HG03565 (cell line): ENCODE measurements around the gene TEX14.
"Not testable (repeated sequence)": the region's sequence is repeated elsewhere in the genome, so short reads cannot be mapped to it uniquely, and the experiment has no call there.

Source experiments
- ATAC-seq: cut with Tn5 transposase; IDR thresholded peaks from one replicate; pipeline ENCODE4 v1.9.1; 2021; ENCODE audit warnings: mild to moderate bottlenecking, moderate library complexity; ENCODE audit not compliant: unreplicated experiment

TEX14 gene

DNA sequence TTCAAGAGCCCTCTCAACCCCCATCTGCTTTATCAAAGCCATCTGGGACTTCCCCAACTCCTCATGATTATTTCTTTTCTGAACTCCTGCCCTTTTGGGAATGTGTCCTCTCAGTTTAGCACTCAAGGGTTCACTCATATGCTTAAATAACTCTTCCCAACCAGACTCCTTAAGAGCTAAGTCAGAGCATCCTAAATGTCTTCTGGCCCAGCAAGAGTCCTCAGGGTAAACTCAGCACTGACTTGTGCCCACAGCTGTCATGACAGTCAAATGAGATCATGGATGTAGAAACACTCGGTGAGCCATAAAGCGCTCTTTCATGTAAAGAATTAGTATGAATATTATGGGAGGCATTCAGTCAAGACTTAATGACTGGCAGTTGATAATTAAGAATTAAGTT, 85.9 kb downstream of the TEX14 start:
- no peak for ATAC-seq

DNA sequence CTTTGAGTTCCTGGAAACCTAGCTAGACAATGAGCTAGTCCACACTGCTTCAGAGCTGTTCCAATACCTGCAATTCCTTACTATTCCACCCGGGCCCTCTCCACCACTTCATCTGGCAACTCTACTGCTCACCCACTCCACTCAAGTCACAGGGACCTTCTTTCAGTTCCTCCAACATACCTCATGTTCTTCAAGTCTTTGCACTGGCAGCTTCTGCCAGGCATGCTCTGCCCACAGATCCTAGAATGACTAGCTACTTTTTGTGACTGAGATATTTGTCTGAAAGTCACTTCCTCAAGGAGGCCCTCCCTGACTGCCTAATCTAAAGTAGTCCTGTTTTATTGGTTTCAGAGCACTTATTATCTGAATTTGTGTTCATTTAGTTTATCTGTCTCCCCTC, 86.4 kb downstream of the TEX14 start:
- ATAC-seq, result no peak

DNA sequence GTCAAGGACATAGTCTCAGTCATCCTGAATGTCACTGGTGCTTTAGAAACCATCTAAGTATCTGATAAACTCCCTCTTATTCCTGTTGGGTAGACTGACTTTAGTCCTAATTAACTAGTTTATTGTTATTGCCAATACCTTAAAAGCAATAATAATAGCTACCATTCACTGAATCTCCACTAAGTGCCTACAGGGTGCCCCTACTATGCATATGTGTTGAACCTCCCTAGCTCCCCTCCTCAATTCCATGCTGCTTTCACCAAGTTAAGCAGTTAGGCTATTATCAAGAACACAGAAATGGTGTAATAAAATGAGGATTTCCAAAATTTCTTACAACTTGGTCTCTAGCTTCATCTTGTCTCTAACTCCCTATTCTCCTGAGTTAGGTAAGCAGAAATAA, 89.9 kb downstream of the TEX14 start:
- ATAC-seq, result no peak

DNA sequence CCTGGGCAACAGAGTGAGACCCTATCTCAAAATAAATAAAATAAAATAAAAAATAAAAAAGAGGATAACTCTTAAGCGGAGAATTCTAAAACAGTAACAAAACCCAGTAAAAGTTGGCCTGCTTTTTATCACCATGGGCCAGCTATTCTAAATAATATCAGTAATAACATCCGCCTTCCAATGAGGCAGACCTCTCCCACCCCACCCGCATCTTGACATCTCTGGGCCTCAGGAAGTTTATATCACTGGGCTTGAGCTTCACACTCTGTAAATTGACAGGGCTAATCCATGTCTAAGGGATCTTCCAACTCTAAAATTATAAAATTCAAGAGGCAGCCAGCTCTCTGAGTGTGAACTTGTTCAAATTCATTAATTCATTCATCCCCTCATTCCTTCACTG, 94.5 kb downstream of the TEX14 start:
- no peak for ATAC-seq

DNA sequence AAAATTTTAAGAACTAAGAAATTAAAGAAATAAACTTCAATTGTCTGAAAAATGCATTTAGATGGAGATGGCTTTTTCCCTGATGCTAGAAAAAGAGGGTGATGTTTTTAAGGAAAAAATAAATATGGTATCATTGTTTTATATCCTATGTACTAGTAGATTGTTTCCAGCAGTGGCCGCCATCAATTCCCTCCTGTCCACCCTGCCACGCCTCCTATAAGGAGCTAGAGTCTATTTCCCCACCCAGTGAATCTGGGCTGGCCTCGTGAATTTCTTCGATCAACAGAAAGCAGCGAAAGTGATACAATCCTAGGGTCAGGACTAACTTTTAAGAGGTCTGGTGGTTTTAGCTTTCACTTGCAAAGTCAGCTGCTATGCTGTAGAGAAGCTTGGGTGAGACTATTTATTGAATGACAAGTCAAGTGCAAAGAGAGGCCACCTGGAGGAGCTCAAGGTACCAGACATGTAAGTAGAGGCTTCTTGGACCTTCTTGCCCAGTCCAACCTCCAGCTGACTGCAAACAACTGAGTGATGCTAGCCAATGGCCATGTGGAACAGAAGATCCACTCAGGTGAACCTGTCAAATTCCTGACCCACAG, 96.6 kb downstream of the TEX14 start:
- no peak for ATAC-seq

DNA sequence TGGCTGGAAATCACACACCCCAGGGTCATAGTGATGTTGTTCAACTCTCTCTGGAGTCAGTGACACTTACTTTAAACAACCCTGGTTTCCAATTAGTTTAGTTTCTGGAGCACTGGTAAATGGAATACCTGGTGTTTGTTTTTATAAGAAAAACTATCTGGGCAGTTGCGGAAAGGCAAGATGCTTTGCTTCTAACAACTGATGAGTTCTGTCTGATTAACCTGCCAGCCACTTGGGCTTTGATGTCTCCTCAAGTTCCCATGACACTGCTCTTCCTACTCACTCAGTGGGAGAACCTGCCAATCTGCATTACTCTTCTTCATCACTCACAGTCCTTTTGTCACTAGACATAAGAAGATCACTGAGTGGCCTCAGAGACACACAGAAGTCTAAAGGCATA, 98.7 kb downstream of the TEX14 start:
- ATAC-seq, result no peak

DNA sequence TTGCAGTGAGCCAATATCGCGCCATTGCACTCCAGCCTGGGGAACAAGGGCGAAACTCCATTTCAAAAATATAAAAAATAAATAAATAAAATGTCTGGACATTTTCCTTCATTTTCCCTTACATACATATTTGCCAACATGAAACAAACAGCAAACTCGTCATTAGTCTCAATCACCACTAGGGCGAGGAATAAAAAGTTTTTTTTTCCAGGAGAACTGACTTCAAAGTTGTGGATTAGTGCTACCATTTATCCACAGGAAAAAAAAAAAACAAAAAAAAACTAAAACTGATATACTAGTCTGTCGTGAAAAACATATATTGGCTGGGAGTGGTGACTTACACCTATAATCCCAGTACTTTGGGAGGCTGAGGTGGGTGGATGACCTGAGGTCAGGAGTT, 100.4 kb downstream of the TEX14 start:
- ATAC-seq, result no peak

DNA sequence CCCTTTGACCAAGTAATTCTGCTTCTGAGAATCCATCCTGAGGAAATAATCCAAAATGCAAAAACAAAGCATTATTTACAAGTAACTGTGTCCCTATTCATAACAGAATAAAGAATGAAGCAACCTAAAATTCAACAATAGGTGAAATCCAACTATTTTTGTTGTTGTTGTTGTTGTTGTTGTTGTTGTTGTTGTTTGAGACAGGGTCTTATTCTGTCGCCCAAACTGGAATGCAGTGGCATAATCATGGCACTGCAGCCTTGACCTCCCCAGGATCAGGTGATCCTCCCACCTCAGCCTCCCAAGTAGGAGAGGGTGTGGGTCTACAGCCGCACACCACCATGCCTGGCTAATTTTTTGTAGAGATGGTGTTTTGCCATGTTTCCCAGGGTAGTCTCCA, 101.5 kb downstream of the TEX14 start:
- ATAC-seq, result no peak

DNA sequence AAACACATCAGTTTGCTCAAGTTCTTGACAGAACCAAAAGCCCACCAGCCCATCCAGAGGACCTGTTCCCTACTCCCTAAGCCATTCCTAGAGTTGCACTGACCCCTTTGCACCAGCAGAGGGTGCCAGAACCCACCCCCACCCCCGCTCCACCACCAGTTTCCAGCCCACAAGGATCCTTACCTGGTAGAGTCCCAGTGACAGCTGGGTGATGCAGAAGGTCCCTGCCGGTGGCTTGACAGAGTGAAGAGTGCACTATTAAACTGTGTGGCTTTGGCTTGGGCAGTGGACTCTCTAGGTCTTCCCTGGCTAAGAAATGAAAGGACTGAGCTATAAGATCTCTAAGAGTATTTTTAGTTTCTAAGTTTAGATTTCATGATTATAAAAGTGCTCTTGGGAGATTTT, 104.1 kb downstream of the TEX14 start:
- ATAC-seq, result no peak

DNA sequence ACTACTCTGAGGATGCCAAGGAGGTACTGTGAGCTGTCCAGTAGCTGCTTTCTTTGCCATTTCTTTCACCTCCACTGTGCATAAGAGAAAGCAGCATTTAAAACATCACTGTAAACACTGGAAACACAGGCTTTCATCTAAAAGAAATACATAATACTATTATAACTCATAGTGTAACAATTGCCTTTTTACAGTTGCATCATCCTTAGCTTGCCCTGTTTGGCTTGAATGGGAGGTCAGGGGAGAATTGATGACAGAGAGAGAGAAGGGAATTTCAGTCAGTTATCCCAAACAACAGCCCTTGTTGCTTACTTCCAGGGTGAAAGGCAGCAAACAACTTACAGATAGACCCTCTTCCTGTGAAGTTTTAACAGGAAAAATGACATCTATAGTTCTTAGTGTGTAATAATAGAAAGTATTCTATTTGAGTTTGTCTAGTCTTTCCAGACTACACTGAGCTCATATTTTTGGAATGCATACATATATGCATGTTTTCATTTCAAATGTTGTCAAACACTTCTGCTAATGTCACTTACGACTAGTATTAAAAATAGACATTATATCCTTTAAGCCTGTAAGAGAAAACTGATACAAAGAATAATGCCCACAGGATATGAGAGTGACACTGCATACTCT, 105.7 kb downstream of the TEX14 start:
- ATAC-seq, result no peak

DNA sequence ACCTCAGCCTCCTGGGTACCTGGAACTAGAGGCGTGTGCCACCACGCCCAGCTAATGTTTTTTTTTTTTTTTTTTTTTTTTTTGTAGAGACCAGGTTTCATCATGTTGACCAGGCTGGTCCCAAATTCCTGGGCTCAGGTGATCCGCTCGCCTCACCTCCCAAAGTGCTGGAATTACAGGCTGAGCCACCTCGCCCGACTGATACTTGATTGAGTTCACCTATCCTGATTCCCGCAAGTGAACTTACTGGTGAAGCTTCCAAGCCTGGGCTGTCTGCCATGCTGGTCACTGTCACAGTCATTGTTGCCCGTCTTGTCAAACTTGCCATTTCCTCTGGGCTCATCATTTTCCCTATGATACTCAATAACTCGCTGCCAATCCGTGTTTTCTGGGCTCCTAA, 106.3 kb downstream of the TEX14 start:
- no peak for ATAC-seq

DNA sequence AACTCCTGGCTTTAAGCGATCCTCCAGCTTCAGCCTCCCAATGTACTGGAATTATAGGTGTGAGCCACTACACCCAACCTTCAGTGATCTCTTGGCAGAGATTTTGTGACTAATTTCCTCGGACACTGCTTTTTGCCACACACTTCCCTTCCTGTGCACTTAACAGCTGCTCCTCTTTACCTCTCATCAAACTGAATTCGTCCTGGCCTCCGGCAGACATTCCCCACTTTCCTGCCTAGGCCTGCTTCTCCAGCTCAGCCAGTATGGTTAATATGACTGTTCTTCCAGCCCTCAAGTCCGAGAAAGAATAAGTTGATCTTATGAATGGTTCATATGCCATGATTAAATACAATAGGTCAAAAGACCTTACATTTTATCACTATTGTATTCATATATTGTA, 108.4 kb downstream of the TEX14 start:
- ATAC-seq, result no peak

DNA sequence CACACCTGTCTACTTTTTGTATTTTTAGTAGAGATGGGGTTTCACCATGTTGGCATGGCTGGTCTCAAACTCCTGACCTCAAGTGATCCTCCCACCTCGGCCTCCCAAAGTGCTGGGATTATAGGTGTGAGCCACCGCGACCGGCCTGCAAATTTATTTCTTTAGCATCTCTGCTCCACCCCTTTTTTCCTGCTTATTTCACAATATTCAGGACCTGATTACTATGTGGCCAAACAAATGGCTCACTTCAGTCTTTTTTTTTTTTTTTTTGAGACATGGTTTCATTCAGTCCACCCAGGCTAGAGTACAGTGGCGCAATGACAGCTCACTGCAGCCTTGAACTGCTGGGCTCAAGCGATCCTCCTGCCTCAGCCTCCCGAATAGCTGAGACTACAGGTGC, 109.1 kb downstream of the TEX14 start:
- ATAC-seq, result not testable (repeated sequence)

DNA sequence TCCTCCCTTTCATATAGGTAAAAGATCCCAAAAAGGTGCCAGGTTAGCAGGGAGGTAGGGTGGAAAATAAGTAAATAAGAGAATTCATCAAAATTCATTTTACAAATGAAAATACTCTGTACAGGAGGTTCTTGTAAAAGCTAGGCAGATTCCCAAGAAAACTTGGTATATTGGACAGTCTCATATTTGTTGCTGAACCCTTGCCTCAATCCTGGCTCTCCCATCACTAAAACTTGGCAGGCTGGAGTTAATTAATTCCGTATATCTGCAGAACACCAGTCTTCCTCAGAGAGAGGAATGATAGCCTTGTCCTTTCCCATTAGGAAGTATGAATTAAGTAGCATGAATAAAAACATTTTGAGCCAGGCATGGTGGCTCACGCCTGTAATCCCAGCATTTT, 111.2 kb downstream of the TEX14 start:
- no peak for ATAC-seq

DNA sequence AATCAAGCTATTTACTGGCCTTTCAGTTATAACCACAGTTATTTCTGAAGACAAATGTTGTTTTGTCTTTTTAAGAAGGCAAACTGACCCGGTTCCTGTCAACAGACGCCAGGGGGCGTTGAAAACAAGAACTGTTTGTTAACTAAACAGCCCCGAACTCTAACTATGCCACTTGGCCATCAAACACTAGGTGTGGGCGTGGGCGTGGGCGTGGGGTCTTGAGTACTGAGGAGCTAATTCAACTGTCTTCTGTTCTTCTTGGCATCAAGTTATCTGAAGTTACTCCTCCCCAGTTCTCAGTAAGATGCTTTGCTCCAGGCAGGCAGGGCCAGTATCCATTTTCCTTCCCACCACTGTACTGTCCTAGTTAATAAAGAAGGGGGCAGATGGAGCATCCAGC, 114.1 kb downstream of the TEX14 start:
- ATAC-seq, result no peak

DNA sequence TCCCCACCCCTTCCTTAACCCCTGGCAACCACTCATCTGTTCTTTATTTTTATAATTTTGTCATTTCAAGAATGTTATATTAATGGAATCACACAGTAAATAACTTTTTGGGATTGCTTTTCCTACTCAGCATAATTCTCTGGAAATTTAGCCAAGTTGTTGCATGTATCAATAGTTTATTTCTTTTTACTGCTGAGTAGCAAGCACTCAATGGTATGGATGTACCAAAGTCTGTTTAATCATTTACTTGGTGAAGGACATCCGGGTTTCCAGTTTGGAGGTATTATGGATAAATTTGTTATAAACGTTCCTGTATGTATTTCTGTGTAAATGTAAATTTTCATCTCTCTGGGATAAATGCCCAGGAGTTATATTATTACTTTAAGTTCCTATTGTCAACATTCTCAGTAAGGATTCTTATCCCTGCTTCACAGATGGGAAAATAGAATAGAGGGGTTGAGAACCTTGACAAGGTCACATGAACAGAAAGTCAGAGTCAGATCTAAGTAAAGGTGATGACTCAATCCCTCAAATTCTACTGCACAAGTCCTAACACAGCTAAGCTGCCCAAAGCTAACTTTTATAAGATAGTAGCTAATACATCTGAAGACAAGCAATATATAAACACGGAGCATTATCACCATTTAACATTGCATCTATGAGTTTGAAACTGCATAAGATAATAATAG, 115.0 kb downstream of the TEX14 start:
- ATAC-seq, result no peak

DNA sequence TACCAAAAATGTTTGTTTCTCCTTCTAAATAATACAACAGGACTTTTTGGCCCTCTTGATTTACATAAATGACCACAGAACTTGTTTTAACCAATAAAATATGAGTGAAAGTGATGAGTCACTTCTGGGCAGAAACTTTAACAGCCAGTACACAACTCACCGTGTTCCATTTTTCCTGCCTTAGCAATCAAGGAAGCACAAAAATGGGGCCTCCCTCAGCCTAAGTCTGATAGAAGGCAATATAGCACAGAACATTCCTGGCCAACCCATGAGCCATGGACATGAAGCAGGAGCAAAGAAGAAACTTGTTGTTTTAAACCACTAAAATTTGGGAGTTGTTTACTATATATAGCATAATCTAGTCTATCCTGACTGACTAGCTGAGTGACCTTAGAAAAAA, 116.3 kb downstream of the TEX14 start:
- no peak for ATAC-seq

DNA sequence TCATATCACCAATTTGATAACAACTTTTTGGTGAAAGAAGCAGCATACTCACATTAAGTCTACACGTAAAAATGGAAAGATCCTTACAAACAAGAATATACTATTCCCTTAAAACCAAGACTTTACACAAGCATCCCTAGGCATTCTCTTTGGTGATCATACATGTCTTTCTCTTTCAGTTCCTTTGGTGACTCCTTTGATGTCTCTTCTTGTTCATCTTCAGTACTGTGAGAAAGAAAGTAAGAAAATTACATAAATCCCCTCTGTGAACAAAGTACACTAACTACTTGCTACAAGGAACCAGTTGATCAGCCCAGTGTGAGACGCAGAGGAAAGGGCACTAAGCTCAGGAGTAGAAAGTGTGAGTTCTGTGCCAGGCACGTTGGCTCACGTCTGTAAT, 117.8 kb downstream of the TEX14 start:
- ATAC-seq, result no peak

DNA sequence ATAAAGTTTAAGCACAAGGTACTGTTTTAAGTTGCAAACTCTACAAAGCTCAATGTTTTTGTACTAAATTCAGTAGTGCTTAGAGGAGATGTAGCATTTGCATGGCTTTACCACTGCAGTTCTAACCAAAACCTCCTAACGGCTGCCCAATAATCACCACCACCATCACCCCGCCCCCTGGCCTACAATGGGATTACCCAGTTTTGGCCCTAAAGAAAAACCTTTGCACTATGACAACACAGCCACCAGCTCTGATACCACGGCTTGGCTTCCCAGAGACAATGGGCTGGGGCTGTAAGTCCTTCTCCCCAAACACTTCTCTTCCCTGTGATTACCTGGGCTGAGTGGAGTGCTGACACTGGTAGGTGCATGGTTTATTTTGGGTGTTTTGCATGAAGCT, 119.0 kb downstream of the TEX14 start:
- ATAC-seq, result no peak

DNA sequence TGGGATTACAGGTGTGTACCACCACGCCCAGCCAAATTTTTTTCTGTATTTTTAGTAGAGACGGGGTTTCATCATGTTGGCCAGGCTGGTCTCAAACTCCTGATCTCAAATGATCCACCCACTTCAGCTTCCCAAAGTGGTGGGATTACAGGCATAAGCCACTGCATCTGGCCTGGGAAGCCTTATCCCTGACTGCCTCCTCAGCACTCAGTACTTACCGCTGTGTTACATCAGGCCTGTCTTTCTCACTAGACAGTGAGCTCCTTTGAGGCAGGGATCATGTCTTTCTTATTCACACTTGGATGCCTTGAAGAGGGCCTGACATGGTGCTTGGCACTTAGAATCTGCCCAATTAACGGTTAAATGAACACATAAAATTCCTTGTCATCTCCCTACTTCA, 121.1 kb downstream of the TEX14 start:
- ATAC-seq, result no peak

DNA sequence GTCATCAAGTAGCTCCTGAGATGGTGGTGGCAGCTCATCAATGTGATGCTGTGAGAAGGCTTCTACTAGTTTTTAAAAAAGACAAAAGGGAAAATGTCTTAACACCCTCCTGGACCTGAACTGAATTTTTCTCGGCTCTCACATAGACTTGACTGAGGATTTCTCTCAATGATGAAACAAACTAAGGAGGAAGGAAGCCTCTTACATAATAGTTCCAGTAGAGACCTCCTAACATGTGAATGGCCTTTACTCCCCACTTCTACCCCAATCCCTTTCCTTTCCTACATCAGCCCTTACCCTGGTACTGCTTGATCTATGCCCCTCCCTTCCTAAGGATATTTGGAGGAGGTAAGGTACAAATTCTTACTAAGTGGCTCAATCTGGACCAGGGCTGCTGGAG, 122.6 kb downstream of the TEX14 start:
- ATAC-seq, result no peak

DNA sequence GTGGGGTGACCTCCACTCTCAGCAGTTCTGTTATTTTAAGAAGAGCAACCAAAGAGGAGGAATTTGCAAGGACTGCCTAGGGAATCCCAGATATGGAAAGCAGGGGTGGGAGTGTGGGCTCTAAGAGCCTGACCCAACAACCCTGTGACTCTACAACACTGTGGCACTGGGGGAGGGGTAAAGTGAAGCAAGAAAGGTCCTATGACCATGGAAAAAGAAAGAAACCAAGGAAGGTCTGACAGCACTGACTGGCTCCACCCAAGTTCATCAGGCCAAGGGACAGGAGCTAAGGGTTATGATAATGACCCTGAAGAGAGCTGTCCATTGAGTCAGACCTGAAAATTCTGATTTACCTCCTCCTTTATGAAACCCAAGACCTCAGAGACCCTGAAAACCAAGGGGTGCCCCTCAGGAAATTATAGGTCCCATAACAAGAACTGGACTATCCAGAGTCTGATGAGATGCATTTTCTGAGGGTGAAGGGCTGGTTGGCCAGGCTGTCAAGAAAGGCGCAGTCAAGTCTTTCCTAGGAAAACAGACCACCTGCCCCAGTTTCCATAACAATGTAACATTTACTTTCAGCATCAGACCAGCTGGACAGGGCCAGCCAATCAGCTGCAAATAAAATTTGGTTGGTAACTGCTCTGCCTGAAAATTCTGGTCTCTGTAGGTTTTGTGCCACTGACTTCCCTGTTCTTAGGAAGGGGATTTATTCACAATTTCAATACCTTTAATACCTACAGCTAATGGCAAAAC, 123.6 kb downstream of the TEX14 start:
- no peak for ATAC-seq
